DND-41 (cell line): ENCODE results near the gene GPHA2.

Experiments used
- ATAC-seq: fragments of 200-7000 bp; cut with Tn5 transposase; 3 replicates; pipeline ENCODE4 v1.9.1; 2021; ENCODE audit warnings: low read depth; ENCODE audit not compliant: insufficient read depth
- DNase-seq: peaks from one replicate; pipeline ENCODE4 v3.0.0-alpha.2; 2020
- H2AFZ ChIP-seq: 2 replicates; pipeline ENCODE4 v1.6.0; 2012; ENCODE audit warnings: low read depth, low read length
- H3K27ac ChIP-seq: 2 replicates; pipeline ENCODE4 v1.5.1; 2012; ENCODE audit warnings: low read length, inconsistent platforms
- H3K27me3 ChIP-seq: fragments of 200-600 bp; sonication (generic); 2 replicates; pipeline ENCODE4 v1.6.0; 2012; ENCODE audit warnings: low read length, mild to moderate bottlenecking, inconsistent platforms; ENCODE audit not compliant: insufficient read depth, poor library complexity
- H3K36me3 ChIP-seq: 2 replicates; pipeline ENCODE4 v1.5.1; 2012; ENCODE audit warnings: low read length, inconsistent platforms; ENCODE audit not compliant: insufficient read depth
- H3K4me1 ChIP-seq: 2 replicates; pipeline ENCODE4 v1.5.1; 2012; ENCODE audit warnings: mild to moderate bottlenecking, low read length; ENCODE audit not compliant: insufficient read depth
- H3K4me2 ChIP-seq: 2 replicates; pipeline ENCODE4 v1.6.0; 2012; ENCODE audit warnings: mild to moderate bottlenecking, moderate library complexity, low read length, inconsistent platforms; ENCODE audit not compliant: insufficient read depth
- H3K4me3 ChIP-seq, 2 experiments: fragments of 200-600 bp in 1 of 2; shearing (Covaris generic) in 1 of 2; 2 replicates each; pipeline ENCODE4 v1.5.1; 2012 to 2016; ENCODE audit warnings: inconsistent platforms in 2 of 2, low read length in 2 of 2, mild to moderate bottlenecking in 2 of 2, low read depth in 1 of 2, moderate library complexity in 1 of 2
- H3K79me2 ChIP-seq: 2 replicates; pipeline ENCODE4 v1.6.0; 2012; ENCODE audit warnings: low read length, inconsistent platforms; ENCODE audit not compliant: insufficient read depth
- H3K9ac ChIP-seq: 2 replicates; pipeline ENCODE4 v1.6.0; 2012; ENCODE audit warnings: low read depth, mild to moderate bottlenecking, inconsistent platforms, low read length, moderate library complexity
- H3K9me3 ChIP-seq: 2 replicates; pipeline ENCODE4 v1.5.1; 2012; ENCODE audit warnings: low read length, moderate library complexity, mild to moderate bottlenecking, inconsistent platforms; ENCODE audit not compliant: insufficient read depth, severe bottlenecking
- H4K20me1 ChIP-seq: 2 replicates; pipeline ENCODE4 v1.6.0; 2012; ENCODE audit warnings: low read length; ENCODE audit not compliant: insufficient read depth
- EZH2 ChIP-seq: IDR thresholded peaks from 3 replicates; pipeline ENCODE4 v1.6.1; 2012; ENCODE audit warnings: borderline replicate concordance, low read depth, mild to moderate bottlenecking, moderate library complexity, low read length, inconsistent platforms; ENCODE audit not compliant: severe bottlenecking
- TF ChIP-seq, protein P1 (sequence below): IDR thresholded peaks from 2 replicates; pipeline ENCODE4 v1.5.1; 2012; ENCODE audit warnings: borderline replicate concordance, low read length, moderate library complexity, mild to moderate bottlenecking; ENCODE audit not compliant: poor library complexity, severe bottlenecking; ENCODE audit errors: extremely low read depth

Gene GPHA2

DNA sequence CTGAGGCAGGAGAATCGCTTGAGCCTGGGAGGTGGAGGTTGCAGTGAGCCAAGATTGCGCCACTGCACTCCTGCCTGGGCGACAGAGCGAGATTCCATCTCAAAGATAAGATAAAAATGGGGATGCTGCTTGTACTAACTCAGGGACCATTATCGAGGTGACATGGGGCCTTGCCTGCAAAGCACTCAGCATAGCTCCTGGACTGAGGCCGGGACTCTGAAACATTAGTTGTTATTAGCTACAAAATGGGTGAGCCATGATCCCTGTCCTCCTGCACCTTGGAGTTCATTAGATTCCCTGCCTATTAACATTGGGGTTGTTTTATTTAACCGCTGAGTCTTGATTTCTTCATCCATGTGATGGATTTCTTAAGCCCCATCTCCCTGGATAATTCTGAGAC lies 6.1 kb downstream of the GPHA2 start:
- ATAC-seq (no peak), DNase-seq (no peak)
- Histone ChIP-seq H3K27me3 (no peaks in the 10 kb centered on the region), H4K20me1 (no peaks in the 10 kb centered on the region), H3K27ac (no peak overlapping the region), H3K4me1 (peaks cover 12% of the 10 kb centered on the region), H3K79me2 (no peaks in the 10 kb centered on the region; the same call in 1 of the 2 replicates), H3K36me3 (peaks cover 32% of the 10 kb centered on the region), H3K4me2 (no peak overlapping the region), H3K9ac (no peak overlapping the region), H2AFZ (no peak overlapping the region), H3K9me3 (no peaks in the 10 kb centered on the region), H3K4me3 (no peak overlapping the region)
- TF ChIP-seq, protein P1, sequence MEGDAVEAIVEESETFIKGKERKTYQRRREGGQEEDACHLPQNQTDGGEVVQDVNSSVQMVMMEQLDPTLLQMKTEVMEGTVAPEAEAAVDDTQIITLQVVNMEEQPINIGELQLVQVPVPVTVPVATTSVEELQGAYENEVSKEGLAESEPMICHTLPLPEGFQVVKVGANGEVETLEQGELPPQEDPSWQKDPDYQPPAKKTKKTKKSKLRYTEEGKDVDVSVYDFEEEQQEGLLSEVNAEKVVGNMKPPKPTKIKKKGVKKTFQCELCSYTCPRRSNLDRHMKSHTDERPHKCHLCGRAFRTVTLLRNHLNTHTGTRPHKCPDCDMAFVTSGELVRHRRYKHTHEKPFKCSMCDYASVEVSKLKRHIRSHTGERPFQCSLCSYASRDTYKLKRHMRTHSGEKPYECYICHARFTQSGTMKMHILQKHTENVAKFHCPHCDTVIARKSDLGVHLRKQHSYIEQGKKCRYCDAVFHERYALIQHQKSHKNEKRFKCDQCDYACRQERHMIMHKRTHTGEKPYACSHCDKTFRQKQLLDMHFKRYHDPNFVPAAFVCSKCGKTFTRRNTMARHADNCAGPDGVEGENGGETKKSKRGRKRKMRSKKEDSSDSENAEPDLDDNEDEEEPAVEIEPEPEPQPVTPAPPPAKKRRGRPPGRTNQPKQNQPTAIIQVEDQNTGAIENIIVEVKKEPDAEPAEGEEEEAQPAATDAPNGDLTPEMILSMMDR, result no peak
- TF ChIP-seq EZH2, result no peak

DNA sequence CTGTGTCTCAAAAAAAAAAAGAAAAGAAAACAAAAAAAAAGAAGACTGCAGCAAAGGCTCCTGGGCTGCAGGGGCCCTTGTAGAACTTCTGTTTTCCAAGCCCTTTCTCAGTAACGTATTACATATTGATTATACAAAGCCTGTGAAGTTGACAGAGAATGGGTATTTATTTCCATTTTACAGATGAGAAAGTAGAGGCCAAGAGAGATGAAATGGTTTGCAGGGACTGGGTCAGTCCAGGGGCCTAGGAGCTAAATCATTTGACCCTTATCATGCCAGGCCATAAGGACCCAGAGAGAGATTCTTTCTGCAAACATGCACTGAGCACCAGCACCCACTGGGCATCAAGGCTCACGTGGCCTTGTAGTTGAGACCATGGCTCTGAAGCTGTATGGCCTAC lies 6.7 kb downstream of the GPHA2 start:
- Histone ChIP-seq H3K27ac (no peak overlapping the region), H3K27me3 (no peaks in the 10 kb centered on the region), H4K20me1 (no peaks in the 10 kb centered on the region), H3K4me1 (peaks cover 18% of the 10 kb centered on the region), H2AFZ (no peak overlapping the region), H3K36me3 (peaks cover 30% of the 10 kb centered on the region), H3K4me3 (no peak overlapping the region), H3K79me2 (no peaks in the 10 kb centered on the region; the same call in 1 of the 2 replicates), H3K9ac (no peak overlapping the region), H3K4me2 (no peak overlapping the region), H3K9me3 (no peaks in the 10 kb centered on the region)
- no peak for DNase-seq
- TF ChIP-seq, protein P1, result no peak
- no peak for TF ChIP-seq EZH2
- ATAC-seq, result no peak

DNA sequence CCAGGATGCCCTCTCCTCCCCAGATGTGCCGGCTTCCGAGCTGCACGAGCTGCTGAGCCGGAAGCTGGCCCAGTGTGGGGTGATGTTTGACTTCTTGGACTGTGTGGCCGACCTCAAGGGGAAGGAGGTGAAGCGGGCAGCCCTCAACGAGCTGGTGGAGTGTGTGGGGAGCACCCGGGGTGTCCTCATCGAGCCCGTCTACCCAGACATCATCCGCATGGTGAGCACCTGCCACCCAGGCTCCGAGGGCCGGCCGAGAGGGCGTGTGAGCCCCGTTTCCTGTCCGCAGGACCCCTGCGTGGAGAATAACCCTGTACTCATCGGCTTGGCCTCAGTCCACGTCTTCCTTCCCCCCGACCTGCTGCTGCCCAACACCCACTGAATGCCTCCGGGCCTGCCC lies 9.0 kb downstream of the GPHA2 start:
- H3K9ac ChIP-seq, result no peak overlapping the region; the same call in 1 of the 2 replicates
- H3K4me1 ChIP-seq, result peaks cover 26% of the 10 kb centered on the region
- no peak for ATAC-seq
- no peaks in the 10 kb centered on the region for H4K20me1 ChIP-seq
- no peak overlapping the region for H3K27ac ChIP-seq
- TF ChIP-seq EZH2, result no peak
- no peak overlapping the region for H3K4me3 ChIP-seq
- H3K9me3 ChIP-seq, result no peaks in the 10 kb centered on the region
- DNase-seq, result no peak
- peaks cover 19% of the 10 kb centered on the region for H3K36me3 ChIP-seq
- H3K4me2 ChIP-seq, result no peak overlapping the region
- H3K79me2 ChIP-seq, result no peaks in the 10 kb centered on the region; the same call in 1 of the 2 replicates
- H3K27me3 ChIP-seq, result no peaks in the 10 kb centered on the region
- no peak overlapping the region for H2AFZ ChIP-seq

DNA sequence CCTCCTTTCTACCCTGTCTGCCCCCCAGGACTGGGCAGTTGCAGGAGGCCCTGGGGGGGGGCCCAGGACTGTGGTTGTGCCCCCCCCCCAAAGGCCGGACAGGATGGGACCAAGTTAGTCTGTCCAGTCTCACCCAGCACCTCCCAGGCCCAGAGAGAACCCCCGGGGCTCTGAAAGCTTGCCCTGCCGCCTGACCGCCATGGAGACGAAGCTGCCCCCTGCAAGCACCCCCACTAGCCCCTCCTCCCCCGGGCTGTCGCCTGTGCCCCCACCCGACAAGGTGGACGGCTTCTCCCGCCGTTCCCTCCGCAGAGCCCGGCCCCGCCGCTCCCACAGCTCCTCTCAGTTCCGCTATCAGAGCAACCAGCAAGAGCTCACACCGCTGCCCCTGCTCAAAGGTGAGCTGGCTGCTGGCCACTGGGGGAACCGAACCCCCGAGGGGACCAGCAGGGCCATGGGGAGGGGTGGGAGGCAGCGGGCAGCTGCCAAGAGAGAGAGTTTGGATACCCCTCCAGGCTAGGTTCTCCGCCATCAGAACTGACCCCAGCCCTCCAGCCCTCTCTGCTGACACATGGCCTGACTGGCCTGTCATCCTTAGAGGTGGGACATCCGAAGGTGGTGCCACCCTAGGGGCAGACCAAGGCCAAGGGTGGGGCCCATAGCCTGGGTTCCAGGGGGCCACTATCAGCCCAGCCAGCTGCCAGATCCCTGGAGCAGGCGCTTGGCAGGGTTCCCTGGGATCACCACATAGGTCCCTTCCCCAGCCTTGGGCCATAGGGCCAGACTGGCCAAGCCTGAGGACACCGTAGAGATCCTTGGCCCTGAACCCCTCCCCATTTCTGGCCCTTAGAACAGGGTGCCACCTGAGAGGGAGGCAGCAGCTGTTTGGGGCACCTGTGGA lies 9.9 kb downstream of the GPHA2 start:
- Histone ChIP-seq H3K4me3 (peak overlapping the region in 1 of 2 experiments; percentile 59; a peak in 2 of 4 replicates), H3K27ac (no peak overlapping the region), H2AFZ (no peak overlapping the region), H3K4me2 (peak overlapping the region; percentile 93), H3K9me3 (no peaks in the 10 kb centered on the region), H3K9ac (peak overlapping the region; percentile 58; the same call in 1 of the 2 replicates), H3K4me1 (peaks cover 26% of the 10 kb centered on the region), H4K20me1 (no peaks in the 10 kb centered on the region), H3K36me3 (peaks cover 10% of the 10 kb centered on the region), H3K79me2 (no peaks in the 10 kb centered on the region; the same call in 1 of the 2 replicates), H3K27me3 (no peaks in the 10 kb centered on the region)
- DNase-seq (no peak), ATAC-seq (no peak)
- no peak for TF ChIP-seq EZH2
- TF ChIP-seq, protein P1, result no peak
